Trophoblast cell (in vitro differentiated cells and primary cell): ENCODE results near the gene H6PD.
A peak's percentile ranks its signal among the peaks of the same experiment; 100 is the strongest.

Experiments
- DNase-seq, 2 donors: peaks; one replicate each; pipeline ENCODE4 v3.0.0-alpha.2; 2016
- H2AFZ ChIP-seq: 2 replicates; pipeline ENCODE4 v1.6.1; 2013; ENCODE audit warnings: low read length, moderate library complexity, mild to moderate bottlenecking; ENCODE audit not compliant: insufficient read depth, poor library complexity
- H2AK5ac ChIP-seq: 2 replicates; pipeline ENCODE4 v1.6.1; 2013; ENCODE audit warnings: mild to moderate bottlenecking, low read length
- H2BK120ac ChIP-seq: 2 replicates; pipeline ENCODE4 v1.6.1; 2013; ENCODE audit warnings: low read length, mild to moderate bottlenecking, moderate library complexity; ENCODE audit not compliant: insufficient read depth, poor library complexity
- H2BK12ac ChIP-seq: 2 replicates; pipeline ENCODE4 v1.6.1; 2013; ENCODE audit warnings: mild to moderate bottlenecking, low read length, moderate library complexity
- H2BK5ac ChIP-seq: 2 replicates; pipeline ENCODE4 v1.6.1; 2013; ENCODE audit warnings: low read length, low read depth, moderate library complexity, mild to moderate bottlenecking; ENCODE audit not compliant: poor library complexity
- H3K14ac ChIP-seq: 2 replicates; pipeline ENCODE4 v1.6.1; 2013; ENCODE audit warnings: mild to moderate bottlenecking, low read length
- H3K18ac ChIP-seq: 2 replicates; pipeline ENCODE4 v1.6.1; 2013; ENCODE audit warnings: mild to moderate bottlenecking, low read length
- H3K23ac ChIP-seq: 2 replicates; pipeline ENCODE4 v1.6.1; 2013; ENCODE audit warnings: low read length
- H3K27ac ChIP-seq: 2 replicates; pipeline ENCODE4 v1.5.1; 2013; ENCODE audit warnings: low read depth, mild to moderate bottlenecking, inconsistent platforms, low read length, moderate library complexity
- H3K27me3 ChIP-seq: 2 replicates; pipeline ENCODE4 v1.6.1; 2013; ENCODE audit warnings: inconsistent platforms, mild to moderate bottlenecking, low read length, moderate library complexity; ENCODE audit not compliant: insufficient read depth
- H3K36me3 ChIP-seq, 2 experiments: 1 replicate in 1 of 2; 2 replicates in 1 of 2; pipeline ENCODE4 v1.6.1; 2013; ENCODE audit warnings: low read length in 2 of 2, mild to moderate bottlenecking in 2 of 2, moderate library complexity in 1 of 2; ENCODE audit not compliant: insufficient read depth in 2 of 2, control insufficient read depth in 1 of 2
- H3K4ac ChIP-seq: 2 replicates; pipeline ENCODE4 v1.6.1; 2013; ENCODE audit warnings: low read depth, mild to moderate bottlenecking, low read length, moderate library complexity
- H3K4me1 ChIP-seq, 2 experiments: 1 replicate in 1 of 2; 2 replicates in 1 of 2; pipeline ENCODE4 v1.6.1; 2013; ENCODE audit warnings: low read length in 2 of 2, mild to moderate bottlenecking in 2 of 2, moderate library complexity in 1 of 2; ENCODE audit not compliant: insufficient read depth in 2 of 2, control insufficient read depth in 1 of 2
- H3K4me2 ChIP-seq: 2 replicates; pipeline ENCODE4 v1.6.1; 2013; ENCODE audit warnings: inconsistent platforms, mild to moderate bottlenecking, low read length, moderate library complexity
- H3K4me3 ChIP-seq: 2 replicates; pipeline ENCODE4 v1.5.1; 2013; ENCODE audit warnings: mild to moderate bottlenecking, low read depth, low read length, inconsistent platforms
- H3K79me1 ChIP-seq: one replicate; pipeline ENCODE4 v1.6.1; 2013; ENCODE audit warnings: low read length
- H3K79me2 ChIP-seq: 2 replicates; pipeline ENCODE4 v1.6.1; 2013; ENCODE audit warnings: low read length, mild to moderate bottlenecking; ENCODE audit not compliant: control insufficient read depth, insufficient read depth, poor library complexity
- H3K9ac ChIP-seq: 2 replicates; pipeline ENCODE4 v1.6.1; 2013; ENCODE audit warnings: mild to moderate bottlenecking, low read length
- H3K9me3 ChIP-seq: 2 replicates; pipeline ENCODE4 v1.6.1; 2013; ENCODE audit warnings: low read depth, mild to moderate bottlenecking, control low read depth, inconsistent platforms, low read length; ENCODE audit not compliant: insufficient read depth
- H4K12ac ChIP-seq: 2 replicates; pipeline ENCODE4 v1.6.1; 2013; ENCODE audit warnings: low read depth, mild to moderate bottlenecking, low read length, moderate library complexity
- H4K8ac ChIP-seq: 2 replicates; pipeline ENCODE4 v1.6.1; 2013; ENCODE audit warnings: low read depth, mild to moderate bottlenecking, low read length, moderate library complexity
- H4K91ac ChIP-seq: one replicate; pipeline ENCODE4 v1.6.1; 2013; ENCODE audit warnings: low read depth, mild to moderate bottlenecking, low read length, moderate library complexity
- WGBS: extraction: QIAGEN DNeasy Blood & Tissue Kit; methylation state at CpG from one replicate; pipeline ENCODE4 v1.1.7; 2013; ENCODE audit warnings: missing lambda C conversion rate; ENCODE audit not compliant: insufficient read length, insufficient coverage; ENCODE audit errors: extremely low coverage; 5-methylcytosine and 5-hydroxymethylcytosine counted together

Gene H6PD

GRCh38 chr1:9233942-9234222 is 692 bp upstream of the H6PD start:
- Histone ChIP-seq H3K9me3 (peaks cover 2% of the 10 kb centered on the region), H3K4me1 (peaks cover 10 to 11% of the 10 kb centered on the region in 2 experiments), H3K27me3 (no peaks in the 10 kb centered on the region), H3K18ac (no peak overlapping the region), H3K79me2 (peaks cover 6% of the 10 kb centered on the region), H3K36me3 (no peaks in the 10 kb centered on the region), H3K4ac (no peak overlapping the region), H3K27ac (no peak overlapping the region), H2AFZ (peak overlapping the region; percentile 90), H3K79me1 (peaks cover 11% of the 10 kb centered on the region), H3K4me2 (peak overlapping the region; percentile 99), H2BK5ac (no peak overlapping the region), H2BK120ac (no peak overlapping the region), H4K91ac (peak overlapping the region; percentile 58), H2BK12ac (no peak overlapping the region), H3K14ac (no peak overlapping the region), H3K23ac (no peak overlapping the region), H3K4me3 (peak overlapping the region; percentile 78), H4K8ac (peak overlapping the region; percentile 68), H4K12ac (peak overlapping the region; percentile 47), H3K9ac (no peak overlapping the region), H2AK5ac (no peak overlapping the region)
- no peak for DNase-seq
- no CpG with 5 or more reads among the region's 3 CpGs for WGBS

- peaks cover 6% of the 10 kb centered on the region for H3K79me2 ChIP-seq
- H3K23ac ChIP-seq: no peak overlapping the region
- peaks cover 2% of the 10 kb centered on the region for H3K9me3 ChIP-seq
- H3K14ac ChIP-seq: peak overlapping the region; percentile 98
- H2AFZ ChIP-seq: peak overlapping the region; percentile 82
- peak overlapping the region; percentile 82 for H3K27ac ChIP-seq
- H2BK5ac ChIP-seq: peak overlapping the region; percentile 92
- peak overlapping the region; percentile 97 for H4K8ac ChIP-seq
- peaks cover 11% of the 10 kb centered on the region for H3K79me1 ChIP-seq
- peak overlapping the region; percentile 31 for H2BK12ac ChIP-seq
- peak overlapping the region; percentile 92 for H3K4me3 ChIP-seq
- H3K18ac ChIP-seq: peak overlapping the region; percentile 86
- H3K4ac ChIP-seq: peak overlapping the region; percentile 41
- no peak overlapping the region for H2AK5ac ChIP-seq
- no peaks in the 10 kb centered on the region for H3K27me3 ChIP-seq
- H3K4me1 ChIP-seq: peaks cover 19% of the 10 kb centered on the region in 2 experiments
- peak overlapping the region; percentile 68 for H4K12ac ChIP-seq
- no peaks in the 10 kb centered on the region for H3K36me3 ChIP-seq
- WGBS: no CpG with 5 or more reads among the region's 28 CpGs
- peak; percentile 64 to 77 for DNase-seq
- H3K9ac ChIP-seq: peak overlapping the region; percentile 97
- peak overlapping the region; percentile 94 for H4K91ac ChIP-seq
- peak overlapping the region; percentile 81 for H2BK120ac ChIP-seq
- H3K4me2 ChIP-seq: peak overlapping the region; percentile 55
Measured at GRCh38 chr1:9235096-9235459, 504 bp downstream of the H6PD start.

- Histone ChIP-seq H3K27ac (no peak overlapping the region), H3K23ac (no peak overlapping the region), H3K9me3 (peaks cover 2% of the 10 kb centered on the region), H3K79me2 (peaks cover 6% of the 10 kb centered on the region), H4K8ac (no peak overlapping the region), H3K18ac (no peak overlapping the region), H3K79me1 (peaks cover 11% of the 10 kb centered on the region), H4K91ac (peak overlapping the region; percentile 94), H3K4me2 (peak overlapping the region; percentile 55), H2AFZ (peak overlapping the region; percentile 48), H3K36me3 (no peaks in the 10 kb centered on the region), H3K4me3 (peak overlapping the region; percentile 92), H3K14ac (no peak overlapping the region), H3K9ac (no peak overlapping the region), H2AK5ac (no peak overlapping the region), H4K12ac (no peak overlapping the region), H2BK12ac (no peak overlapping the region), H3K4me1 (peaks cover 19 to 21% of the 10 kb centered on the region in 2 experiments), H2BK120ac (no peak overlapping the region), H3K4ac (no peak overlapping the region), H2BK5ac (no peak overlapping the region), H3K27me3 (no peaks in the 10 kb centered on the region)
- no peak for DNase-seq
- WGBS: no CpG with 5 or more reads among the region's 10 CpGs
Measured at GRCh38 chr1:9235560-9235959, 986 bp downstream of the H6PD start.

- H3K36me3 ChIP-seq: no peaks in the 10 kb centered on the region
- no peak overlapping the region for H3K4me2 ChIP-seq
- no peak overlapping the region for H2BK120ac ChIP-seq
- DNase-seq: no peak
- H3K9ac ChIP-seq: no peak overlapping the region
- H3K79me1 ChIP-seq: peaks cover 11% of the 10 kb centered on the region
- WGBS: no CpG with 5 or more reads among the region's 6 CpGs
- H4K8ac ChIP-seq: no peak overlapping the region
- H3K23ac ChIP-seq: no peak overlapping the region
- H2BK5ac ChIP-seq: no peak overlapping the region
- H4K91ac ChIP-seq: no peak overlapping the region
- no peak overlapping the region for H4K12ac ChIP-seq
- H3K14ac ChIP-seq: no peak overlapping the region
- H2BK12ac ChIP-seq: no peak overlapping the region
- no peak overlapping the region for H3K4ac ChIP-seq
- H3K4me3 ChIP-seq: no peak overlapping the region
- peaks cover 19 to 21% of the 10 kb centered on the region in 2 experiments for H3K4me1 ChIP-seq
- H3K18ac ChIP-seq: no peak overlapping the region
- H3K27me3 ChIP-seq: no peaks in the 10 kb centered on the region
- H2AFZ ChIP-seq: no peak overlapping the region
- H3K9me3 ChIP-seq: peaks cover under 1% of the 10 kb centered on the region
- H2AK5ac ChIP-seq: no peak overlapping the region
- no peak overlapping the region for H3K27ac ChIP-seq
- peaks cover 6% of the 10 kb centered on the region for H3K79me2 ChIP-seq
Measured at GRCh38 chr1:9238134-9238533, 3.6 kb downstream of the H6PD start.
